H9 (cell line): ENCODE data around the gene CCDC134. TPM values are rescaled to one million over a fixed set of nuclear protein-coding genes. Genes with fewer than 3 reads are reported as not detected.

ENCODE experiments used
- DNase-seq: peaks from one replicate; pipeline ENCODE4 v3.0.0-alpha.2; 2017
- H2AFZ ChIP-seq: one replicate; pipeline ENCODE4 v1.6.1; 2013; ENCODE audit warnings: mild to moderate bottlenecking, low read length, control low read depth, moderate library complexity
- H2AK5ac ChIP-seq: 2 replicates; pipeline ENCODE4 v1.6.1; 2013; ENCODE audit warnings: low read length, control low read depth, mixed read lengths; ENCODE audit not compliant: insufficient read length
- H2BK120ac ChIP-seq: one replicate; pipeline ENCODE4 v1.6.1; 2013; ENCODE audit warnings: low read depth, mild to moderate bottlenecking, low read length, control low read depth, inconsistent platforms; ENCODE audit not compliant: poor library complexity, severe bottlenecking
- H2BK12ac ChIP-seq: 2 replicates; pipeline ENCODE4 v1.6.1; 2013; ENCODE audit warnings: low read length, control low read depth, mixed read lengths, low read depth; ENCODE audit not compliant: insufficient read length
- H2BK15ac ChIP-seq: 2 replicates; pipeline ENCODE4 v1.6.1; 2013; ENCODE audit warnings: low read depth, low read length, control low read depth
- H2BK20ac ChIP-seq: one replicate; pipeline ENCODE4 v1.6.1; 2013; ENCODE audit warnings: low read depth, mild to moderate bottlenecking, low read length, control low read depth, inconsistent platforms; ENCODE audit not compliant: poor library complexity, severe bottlenecking
- H2BK5ac ChIP-seq: 2 replicates; pipeline ENCODE4 v1.6.1; 2013; ENCODE audit warnings: low read length, control low read depth, mixed read lengths; ENCODE audit not compliant: insufficient read length
- H3K14ac ChIP-seq: 2 replicates; pipeline ENCODE4 v1.6.1; 2013; ENCODE audit warnings: low read length, control low read depth; ENCODE audit not compliant: insufficient read depth
- H3K18ac ChIP-seq: 2 replicates; pipeline ENCODE4 v1.6.1; 2013; ENCODE audit warnings: low read depth, mild to moderate bottlenecking, mixed read lengths, low read length, control low read depth; ENCODE audit not compliant: insufficient read length
- H3K23ac ChIP-seq: 2 replicates; pipeline ENCODE4 v1.6.1; 2013; ENCODE audit warnings: low read length, control low read depth, mixed read lengths, low read depth; ENCODE audit not compliant: insufficient read length
- H3K23me2 ChIP-seq: 2 replicates; pipeline ENCODE4 v1.6.1; 2013; ENCODE audit warnings: low read depth, mild to moderate bottlenecking, mixed read lengths, low read length, control low read depth; ENCODE audit not compliant: insufficient read length, poor library complexity, severe bottlenecking
- H3K27ac ChIP-seq: 2 replicates; pipeline ENCODE4 v1.5.1; 2013; ENCODE audit warnings: low read length, control low read depth, mixed read lengths, low read depth; ENCODE audit not compliant: insufficient read length
- H3K27me3 ChIP-seq: 2 replicates; pipeline ENCODE4 v1.6.1; 2013; ENCODE audit warnings: low read length, control low read depth, inconsistent platforms; ENCODE audit not compliant: insufficient read depth
- H3K4ac ChIP-seq: 2 replicates; pipeline ENCODE4 v1.6.1; 2013; ENCODE audit warnings: low read depth, mild to moderate bottlenecking, control low read depth, inconsistent platforms, low read length, moderate library complexity
- H3K4me1 ChIP-seq: 2 replicates; pipeline ENCODE4 v1.6.1; 2013; ENCODE audit warnings: low read length, control low read depth, inconsistent platforms; ENCODE audit not compliant: insufficient read depth
- H3K4me2 ChIP-seq: 2 replicates; pipeline ENCODE4 v1.6.1; 2013; ENCODE audit warnings: low read length, control low read depth, mixed read lengths; ENCODE audit not compliant: insufficient read length, insufficient read depth
- H3K56ac ChIP-seq: 2 replicates; pipeline ENCODE4 v1.6.1; 2013; ENCODE audit warnings: low read depth, mild to moderate bottlenecking, mixed read lengths, low read length, control low read depth; ENCODE audit not compliant: insufficient read length
- H3K79me1 ChIP-seq: 2 replicates; pipeline ENCODE4 v1.6.1; 2013; ENCODE audit warnings: low read depth, mild to moderate bottlenecking, moderate library complexity, low read length, control low read depth, inconsistent platforms; ENCODE audit not compliant: insufficient read depth, poor library complexity, severe bottlenecking
- H3K79me2 ChIP-seq: 2 replicates; pipeline ENCODE4 v1.6.1; 2013; ENCODE audit warnings: low read length, control low read depth, inconsistent platforms; ENCODE audit not compliant: insufficient read depth
- H3K9ac ChIP-seq: 2 replicates; pipeline ENCODE4 v1.6.1; 2013; ENCODE audit warnings: low read length, control low read depth, mixed read lengths; ENCODE audit not compliant: insufficient read length; ENCODE audit errors: extremely low read depth
- H3K9me3 ChIP-seq: one replicate; pipeline ENCODE4 v1.6.1; 2013; ENCODE audit warnings: low read depth, low read length, inconsistent platforms; ENCODE audit not compliant: control insufficient read depth
- H3T11ph ChIP-seq: one replicate; pipeline ENCODE4 v1.6.1; 2013; ENCODE audit warnings: mild to moderate bottlenecking, low read length, control low read depth, inconsistent platforms
- H4K20me1 ChIP-seq: one replicate; pipeline ENCODE4 v1.6.1; 2013; ENCODE audit not compliant: control insufficient read depth, insufficient read length, insufficient read depth
- H4K5ac ChIP-seq: 2 replicates; pipeline ENCODE4 v1.6.1; 2013; ENCODE audit warnings: low read depth, mild to moderate bottlenecking, mixed read lengths, low read length, control low read depth; ENCODE audit not compliant: insufficient read length
- H4K8ac ChIP-seq: replicated peaks from 2 replicates; pipeline ENCODE4 v1.6.1; 2013; ENCODE audit warnings: low read length, control low read depth, mixed read lengths, low read depth; ENCODE audit not compliant: insufficient read length
- H4K91ac ChIP-seq: 2 replicates; pipeline ENCODE4 v1.6.1; 2013; ENCODE audit warnings: low read depth, mild to moderate bottlenecking, moderate library complexity, mixed read lengths, low read length, control low read depth; ENCODE audit not compliant: insufficient read length
- H3K27ac Mint-ChIP-seq, 3 experiments: 2 replicates in 2 of 3; 3 replicates in 1 of 3; pipeline ENCODE4 v1.8.0; 2020 to 2021; ENCODE audit warnings: mixed read lengths in 3 of 3, mild to moderate bottlenecking in 1 of 3, moderate library complexity in 1 of 3
- H3K27me3 Mint-ChIP-seq: 2 replicates; pipeline ENCODE4 v1.8.0; 2021; ENCODE audit warnings: low read depth, mild to moderate bottlenecking, moderate library complexity, mixed read lengths
- H3K36me3 Mint-ChIP-seq, 3 experiments: 2 replicates in 2 of 3; 3 replicates in 1 of 3; pipeline ENCODE4 v1.8.0; 2020 to 2021; ENCODE audit warnings: low read depth in 3 of 3, mixed read lengths in 3 of 3; ENCODE audit not compliant: insufficient read depth in 1 of 3
- H3K4me1 Mint-ChIP-seq, 2 experiments: 2 replicates each; pipeline ENCODE4 v1.8.0; 2020; ENCODE audit warnings: mixed read lengths in 2 of 2
- H3K4me3 Mint-ChIP-seq, 2 experiments: 2 replicates in 1 of 2; 3 replicates in 1 of 2; pipeline ENCODE4 v1.8.0; 2020 to 2021; ENCODE audit warnings: mild to moderate bottlenecking in 2 of 2, mixed read lengths in 2 of 2, moderate library complexity in 1 of 2
- H3K9me3 Mint-ChIP-seq, 2 experiments: 2 replicates in 1 of 2; 3 replicates in 1 of 2; pipeline ENCODE4 v1.8.0; 2020; ENCODE audit warnings: mild to moderate bottlenecking in 2 of 2, mixed read lengths in 2 of 2, moderate library complexity in 1 of 2
- CTCF ChIP-seq: fragments of 200-600 bp; sonication (generic); conservative IDR thresholded peaks from 3 replicates; pipeline ENCODE4 v1.8.0; 2021; ENCODE audit warnings: antibody characterized with exemption, mild to moderate bottlenecking
- WGBS: extraction: QIAGEN DNeasy Blood & Tissue Kit; methylation state at CpG from one replicate; pipeline ENCODE4 v1.1.7; 2013; ENCODE audit warnings: missing lambda C conversion rate, low lambda C conversion rate, mixed read lengths; ENCODE audit not compliant: insufficient read length; ENCODE audit errors: extremely low coverage; 5-methylcytosine and 5-hydroxymethylcytosine counted together
- total RNA-seq: library from RNA; stranded (reverse); gene quantifications from 2 replicates; pipeline ENCODE4 v1.2.1, GENCODE V29; 2021

CCDC134 gene
- total RNA-seq, 1 experiment from 2014 or later, result 20.7 TPM

DNA sequence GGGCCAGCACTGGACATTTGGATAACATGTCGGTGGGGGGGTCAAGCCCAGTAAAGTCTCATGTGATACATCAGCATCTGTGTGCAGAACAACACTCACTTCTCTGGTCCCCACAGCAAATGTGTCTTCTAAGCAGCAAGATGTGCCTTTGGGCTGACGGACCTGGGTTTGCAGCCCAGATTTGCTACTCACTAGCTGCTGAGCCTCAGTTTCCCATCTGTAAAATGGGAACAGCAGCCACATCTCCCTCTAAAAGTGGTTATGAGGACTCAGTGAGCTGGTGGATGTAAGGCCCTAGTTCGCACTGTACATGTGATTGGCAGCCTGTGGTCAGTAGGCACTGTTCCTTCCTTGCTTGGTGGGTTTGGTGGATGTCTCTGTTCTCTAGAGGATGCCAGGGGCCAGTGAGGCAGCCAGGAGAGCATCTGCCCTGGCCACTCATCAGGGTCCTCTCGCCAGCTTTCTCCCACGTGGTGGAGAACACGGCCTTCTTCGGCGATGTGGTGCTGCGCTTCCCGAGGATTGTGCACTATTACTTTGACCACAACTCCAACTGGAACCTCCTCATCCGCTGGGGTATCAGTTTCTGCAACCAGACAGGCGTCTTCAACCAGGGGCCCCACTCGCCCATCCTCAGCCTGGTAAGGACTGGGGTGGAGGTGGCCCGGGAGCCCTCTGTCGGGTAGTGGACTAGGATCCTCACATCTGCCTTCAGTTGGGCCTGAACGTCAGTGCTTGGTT lies 12.5 kb downstream of the CCDC134 start:
- no peak for DNase-seq
- no peaks in the 10 kb centered on the region for H3K9me3 ChIP-seq
- no peak overlapping the region for H2AFZ ChIP-seq
- H4K5ac ChIP-seq, result no peak overlapping the region
- no peaks in the 10 kb centered on the region for H3K79me1 ChIP-seq
- H3K56ac ChIP-seq, result no peak overlapping the region
- H3K27me3 ChIP-seq, result no peaks in the 10 kb centered on the region
- H4K20me1 ChIP-seq, result no peaks in the 10 kb centered on the region
- no peak overlapping the region for H3K27ac ChIP-seq
- no peak overlapping the region for H3K4ac ChIP-seq
- H2AK5ac ChIP-seq, result no peak overlapping the region
- H2BK5ac ChIP-seq, result no peak overlapping the region
- no peaks in the 10 kb centered on the region for H3K27me3 Mint-ChIP-seq
- no peaks in the 10 kb centered on the region for H3K79me2 ChIP-seq
- no peak overlapping the region for H2BK12ac ChIP-seq
- no peak overlapping the region for H3K4me3 Mint-ChIP-seq
- no peak overlapping the region for H2BK120ac ChIP-seq
- no peaks in the 10 kb centered on the region for H3K9me3 Mint-ChIP-seq
- no peak overlapping the region for H3K18ac ChIP-seq
- H3K4me2 ChIP-seq, result no peak overlapping the region
- peak overlapping the region in 1 of 3 experiments; percentile 40; a peak in 1 of 7 replicates for H3K27ac Mint-ChIP-seq
- no peak overlapping the region for H2BK20ac ChIP-seq
- H3K23ac ChIP-seq, result no peak overlapping the region
- no peak overlapping the region for H3K14ac ChIP-seq
- no peak overlapping the region for H2BK15ac ChIP-seq
- no peaks in the 10 kb centered on the region for H3K23me2 ChIP-seq
- no peaks in the 10 kb centered on the region for H3K4me1 ChIP-seq
- H4K91ac ChIP-seq, result no peak overlapping the region
- no peak for TF ChIP-seq CTCF
- no peak overlapping the region for H3T11ph ChIP-seq
- H3K9ac ChIP-seq, result no peak overlapping the region
- H3K4me1 Mint-ChIP-seq, result peaks cover 2 to 5% of the 10 kb centered on the region in 2 experiments; a peak in 1 of 4 replicates
- no CpG with 5 or more reads among the region's 16 CpGs for WGBS
- no peak overlapping the region for H4K8ac ChIP-seq
- H3K36me3 Mint-ChIP-seq, result peaks cover 8 to 58% (median 41%) of the 10 kb centered on the region in 3 experiments
